Endothelial cell of umbilical vein (primary cell): Measurements from ENCODE around the gene HAVCR1. TPM values are rescaled to one million over a fixed set of nuclear protein-coding genes. Genes with fewer than 3 reads are reported as not detected.

Experiments
- BruUV-seq: library from RNA; stranded (reverse); fragments of 400-500 nt; replicated peaks from 2 replicates; lab custom pipeline; 2021; lab: Mats Ljungman, UMichigan
- CTCF ChIA-PET: fragments of 300-600, 350-600 bp; sonication (Branson Sonifier 250); formaldehyde crosslinking; loops from one replicate; lab custom pipeline; 2021; ENCODE audit warnings: antibody characterized with exemption, inconsistent platforms; lab: Charles Lee
- POLR2A ChIA-PET: fragments of 300-600, 350-600 bp; sonication (Branson Sonifier 250); formaldehyde crosslinking; loops from one replicate; lab custom pipeline; 2021; ENCODE audit warnings: antibody characterized with exemption, inconsistent platforms; lab: Charles Lee
- DNase-seq: peaks from one replicate; pipeline ENCODE4 v3.0.0-alpha.2; 2011; ENCODE audit warnings: low read depth, low spot score
- FAIRE-seq: peaks from 2 replicates; lab custom pipeline; 2011; peaks lifted over from hg19 to GRCh38; lab: Jason Lieb, UNC
- H2AFZ ChIP-seq: 2 replicates; pipeline ENCODE4 v1.6.0; 2012; ENCODE audit warnings: low read depth, low read length, control low read depth, inconsistent platforms
- H3K27ac ChIP-seq: 2 replicates; pipeline ENCODE4 v1.5.1; 2011; ENCODE audit warnings: low read depth, mild to moderate bottlenecking, control low read depth, low read length, moderate library complexity; ENCODE audit not compliant: insufficient read depth
- H3K27me3 ChIP-seq, 2 experiments: 2 replicates each; pipeline versions ENCODE4 v1.6.0 to v1.6.1; 2011; ENCODE audit warnings: low read length in 2 of 2, mixed read lengths in 1 of 2; ENCODE audit not compliant: control insufficient read depth in 2 of 2, insufficient read depth in 2 of 2
- H3K36me3 ChIP-seq, 2 experiments: 2 replicates in 1 of 2; 3 replicates in 1 of 2; pipeline ENCODE4 v1.5.1; 2011; ENCODE audit warnings: low read length in 2 of 2, mild to moderate bottlenecking in 1 of 2, moderate library complexity in 1 of 2; ENCODE audit not compliant: control insufficient read depth in 2 of 2, insufficient read depth in 2 of 2; ENCODE audit errors: extremely low read depth in 1 of 2
- H3K4me1 ChIP-seq: 3 replicates; pipeline ENCODE4 v1.5.1; 2011; ENCODE audit warnings: mild to moderate bottlenecking, low read length; ENCODE audit not compliant: control insufficient read depth, insufficient read depth; ENCODE audit errors: extremely low read depth
- H3K4me2 ChIP-seq: 2 replicates; pipeline ENCODE4 v1.6.1; 2011; ENCODE audit warnings: low read length, control low read depth, mixed read lengths; ENCODE audit not compliant: insufficient read depth
- H3K4me3 ChIP-seq, 3 experiments: fragments of 200-600 bp in 1 of 3; sonication (generic), shearing (Covaris generic) in 1 of 3; replicated peaks in 1 of 3; 2 replicates each; pipeline ENCODE4 v1.5.1; 2011 to 2016; ENCODE audit warnings: control low read depth in 3 of 3, low read length in 3 of 3, mild to moderate bottlenecking in 2 of 3, inconsistent platforms in 1 of 3, low read depth in 1 of 3, moderate library complexity in 1 of 3; ENCODE audit not compliant: insufficient read depth in 1 of 3
- H3K79me2 ChIP-seq: 2 replicates; pipeline ENCODE4 v1.6.0; 2012; ENCODE audit warnings: low read length, inconsistent platforms; ENCODE audit not compliant: control insufficient read depth, insufficient read depth
- H3K9ac ChIP-seq: replicated peaks from 2 replicates; pipeline ENCODE3; 2011; ENCODE audit warnings: low read length, control low read depth; ENCODE audit not compliant: insufficient read depth; ENCODE audit errors: extremely low read depth
- H3K9me1 ChIP-seq: replicated peaks from 3 replicates; pipeline ENCODE4 v1.6.0; 2011; ENCODE audit warnings: mild to moderate bottlenecking, low read length; ENCODE audit not compliant: control insufficient read depth, insufficient read depth; ENCODE audit errors: extremely low read depth
- H3K9me3 ChIP-seq: replicated peaks from 2 replicates; pipeline ENCODE4 v1.5.1; 2012; ENCODE audit warnings: low read length, inconsistent platforms; ENCODE audit not compliant: control insufficient read depth, insufficient read depth
- H4K20me1 ChIP-seq: replicated peaks from 2 replicates; pipeline ENCODE3; 2011; ENCODE audit warnings: mild to moderate bottlenecking, low read length; ENCODE audit not compliant: control insufficient read depth, insufficient read depth; ENCODE audit errors: extremely low read depth
- CTCF ChIP-seq, 2 donors: IDR thresholded peaks; 1 replicate in 1 of 2; 2 replicates in 1 of 2; pipeline ENCODE4 v1.5.1; 2011; ENCODE audit warnings: low read length in 2 of 2, mild to moderate bottlenecking in 2 of 2, moderate library complexity in 2 of 2, control low read depth in 1 of 2, inconsistent platforms in 1 of 2, low read depth in 1 of 2; ENCODE audit not compliant: insufficient read depth in 1 of 2; ENCODE audit errors: extremely low read depth in 1 of 2
- EZH2 ChIP-seq: IDR thresholded peaks from 2 replicates; pipeline ENCODE4 v1.6.1; 2012; ENCODE audit warnings: borderline replicate concordance, low read depth, mild to moderate bottlenecking, moderate library complexity, low read length, inconsistent platforms; ENCODE audit not compliant: severe bottlenecking
- FOS ChIP-seq: IDR thresholded peaks from 2 replicates; pipeline ENCODE4 v1.6.1; 2011; ENCODE audit warnings: mild to moderate bottlenecking, low read length, moderate library complexity, borderline replicate concordance; ENCODE audit not compliant: insufficient read depth
- GATA2 ChIP-seq: IDR thresholded peaks from 2 replicates; pipeline ENCODE4 v1.7.0; 2011; ENCODE audit warnings: low read depth, mild to moderate bottlenecking, moderate library complexity, mixed read lengths, low read length; ENCODE audit not compliant: insufficient read length, insufficient read depth
- JUN ChIP-seq: IDR thresholded peaks from 2 replicates; pipeline ENCODE4 v1.6.1; 2011; ENCODE audit warnings: borderline replicate concordance, low read depth; ENCODE audit not compliant: insufficient read length, insufficient read depth
- MYC ChIP-seq: IDR thresholded peaks from one replicate; pipeline ENCODE4 v1.6.1; 2011; ENCODE audit warnings: mild to moderate bottlenecking, low read depth, low read length
- POLR2A ChIP-seq: IDR thresholded peaks from 2 replicates; pipeline ENCODE4 v1.6.1; 2012; ENCODE audit warnings: low read depth, mild to moderate bottlenecking, control low read depth, low read length
- POLR2AphosphoS5 ChIP-seq: IDR thresholded peaks from 2 replicates; pipeline ENCODE4 v1.6.1; 2012; ENCODE audit warnings: low read depth, mild to moderate bottlenecking, control low read depth, low read length, moderate library complexity; ENCODE audit not compliant: insufficient read depth
- dilution Hi-C: fragments of 300-500 bp; cut with MboI; formaldehyde crosslinking; loops from one replicate; pipeline ENCODE4 v1.15.0; 2019; ENCODE audit warnings: low sequenced_read_pairs; ENCODE audit not compliant: extremely low pct_ligation_motif_present
- intact Hi-C: fragments of 100-400 bp; cut with micrococcal nuclease; formaldehyde crosslinking; loops from one replicate; pipeline ENCODE4 v1.10.0; 2022
- polyA plus RNA-seq, 4 experiments: library from polyadenylated mRNA; depleted of rRNA in 3 of 4; stranded (reverse) in 3 of 4; unstranded in 1 of 4; fragments of >200 nt; gene quantifications; 2 replicates each; pipeline versions ENCODE4 v1.2.1 to v1.2.3, GENCODE V29; 2011 to 2012; ENCODE audit warnings: missing spikeins in 1 of 4
- total RNA-seq: library from RNA; stranded (reverse); gene quantifications from 2 replicates; pipeline ENCODE4 v1.2.3, GENCODE V29; 2021
- TF ChIP-seq, protein P1 (sequence below): IDR thresholded peaks from 2 replicates; pipeline ENCODE4 v1.6.1; 2011; ENCODE audit not compliant: insufficient read depth, insufficient read length

HAVCR1 gene
- total and polyA plus RNA-seq, 2 donors (not counting 3 experiments of a cell fraction or from before 2014, with no cell fraction given) = not detected

- TF ChIP-seq CTCF (IDR thresholded peaks at IDR 0.05; ENCODE audit: extremely low read depth in 1 of 2, insufficient read depth in 1 of 2, low read depth in 1 of 2, low read length in 2 of 2) (no peak), POLR2A (no peak)
- Histone ChIP-seq H2AFZ (no peak overlapping the region), H4K20me1 (no peaks in the 10 kb centered on the region), H3K79me2 (no peaks in the 10 kb centered on the region), H3K36me3 (no peaks in the 10 kb centered on the region), H3K4me3 (no peak overlapping the region), H3K9me1 (no peaks in the 10 kb centered on the region), H3K4me2 (no peak overlapping the region), H3K27ac (no peak overlapping the region), H3K27me3 (no peaks in the 10 kb centered on the region), H3K9me3 (no peaks in the 10 kb centered on the region), H3K9ac (no peak overlapping the region), H3K4me1 (no peaks in the 10 kb centered on the region)
- FAIRE-seq (no peak), DNase-seq (no peak)
- BruUV-seq = no TSS peak
- ChIA-PET CTCF (no interaction called here), POLR2A (no interaction called here)
- dilution Hi-C loops (no loop called here), intact Hi-C loops (no loop called here)
These were observed 29.6 kb upstream of the HAVCR1 start for GRCh38 chr5:157088342-157088990.

DNA sequence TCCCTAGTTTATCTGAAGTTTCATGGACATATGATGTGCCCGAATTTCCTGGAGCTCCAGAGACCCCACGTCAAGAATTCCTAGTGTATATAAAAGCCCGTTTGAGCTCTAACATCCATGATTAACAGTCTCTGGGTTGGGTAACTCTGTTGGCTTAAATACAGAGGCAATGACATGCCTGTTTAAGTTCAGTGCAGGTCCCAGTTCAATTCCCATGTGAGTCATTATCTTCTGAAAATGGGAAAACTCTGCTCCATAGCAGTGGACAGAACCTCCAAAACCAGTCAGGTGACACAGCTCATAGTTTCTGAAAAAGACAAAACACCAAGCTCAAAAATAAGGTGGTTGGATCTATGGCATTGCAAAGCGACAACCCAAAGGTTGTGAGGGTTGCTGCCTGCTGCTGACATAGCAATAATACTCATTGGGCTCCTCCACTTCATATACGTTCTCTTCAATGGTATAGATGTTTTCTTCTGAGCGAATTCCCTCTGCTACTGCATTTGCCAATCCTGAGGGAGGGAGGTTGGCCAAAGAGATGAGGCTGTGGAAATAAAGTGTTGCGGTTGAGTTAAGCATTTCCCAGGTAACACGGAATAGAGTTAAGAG lies 27.9 kb upstream of the HAVCR1 start:
- no peaks in the 10 kb centered on the region for H3K79me2 ChIP-seq
- H3K27me3 ChIP-seq = no peaks in the 10 kb centered on the region
- no peak overlapping the region for H2AFZ ChIP-seq
- no peak for FAIRE-seq
- dilution Hi-C loops (no loop called here), intact Hi-C loops (no loop called here)
- no peaks in the 10 kb centered on the region for H3K9me3 ChIP-seq
- no peaks in the 10 kb centered on the region for H3K9me1 ChIP-seq
- no peak overlapping the region for H3K4me2 ChIP-seq
- CTCF ChIA-PET = no interaction called here
- TF ChIP-seq JUN (no peak), FOS (no peak), GATA2 (no peak), POLR2A (no peak), POLR2AphosphoS5 (no peak), MYC (no peak), CTCF (IDR thresholded peaks at IDR 0.05; ENCODE audit: extremely low read depth in 1 of 2, insufficient read depth in 1 of 2, low read depth in 1 of 2, low read length in 2 of 2) (no peak), EZH2 (no peak)
- TF ChIP-seq, protein P1, sequence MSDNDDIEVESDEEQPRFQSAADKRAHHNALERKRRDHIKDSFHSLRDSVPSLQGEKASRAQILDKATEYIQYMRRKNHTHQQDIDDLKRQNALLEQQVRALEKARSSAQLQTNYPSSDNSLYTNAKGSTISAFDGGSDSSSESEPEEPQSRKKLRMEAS = no peak
- no peaks in the 10 kb centered on the region for H4K20me1 ChIP-seq
- no peaks in the 10 kb centered on the region for H3K36me3 ChIP-seq
- H3K9ac ChIP-seq = no peak overlapping the region
- H3K27ac ChIP-seq = no peak overlapping the region
- DNase-seq = no peak
- no TSS peak for BruUV-seq
- no peaks in the 10 kb centered on the region for H3K4me1 ChIP-seq
- POLR2A ChIA-PET = no interaction called here
- no peak overlapping the region for H3K4me3 ChIP-seq
